WTC11 (cell line): ENCODE measurements around the gene SLC7A6. TPM values are rescaled to one million over a fixed set of nuclear protein-coding genes. Genes with fewer than 3 reads are reported as not detected.

Experiments
- ATAC-seq: fragments of 200-7000 bp; cut with Tn5 transposase; 2 replicates; pipeline ENCODE4 v1.10.0; 2021; ENCODE audit warnings: mild to moderate bottlenecking, moderate library complexity
- CTCF ChIA-PET: fragments of 300-600 bp; sonication (Branson Sonifier 250); formaldehyde crosslinking; loops from one replicate; lab custom pipeline; 2021; ENCODE audit warnings: antibody characterized with exemption; lab: Charles Lee
- POLR2A ChIA-PET: fragments of 350-600 bp; sonication (Branson Sonifier 250); formaldehyde crosslinking; loops from one replicate; lab custom pipeline; 2021; ENCODE audit warnings: antibody characterized with exemption; lab: Charles Lee
- DNase-seq: peaks from one replicate; pipeline ENCODE4 v3.0.0; 2021; ENCODE audit warnings: low spot score
- H3K27ac Mint-ChIP-seq: 2 replicates; pipeline ENCODE4 v1.8.0; 2021; ENCODE audit warnings: mixed read lengths
- H3K27me3 Mint-ChIP-seq: 2 replicates; pipeline ENCODE4 v1.8.0; 2021; ENCODE audit warnings: low read depth, mild to moderate bottlenecking, moderate library complexity, mixed read lengths
- H3K36me3 Mint-ChIP-seq: 2 replicates; pipeline ENCODE4 v1.8.0; 2021; ENCODE audit warnings: mixed read lengths
- H3K4me1 Mint-ChIP-seq: 2 replicates; pipeline ENCODE4 v1.8.0; 2022; ENCODE audit warnings: mixed read lengths
- H3K4me3 Mint-ChIP-seq: 2 replicates; pipeline ENCODE4 v1.8.0; 2021; ENCODE audit warnings: mild to moderate bottlenecking, moderate library complexity, mixed read lengths
- H3K9me3 Mint-ChIP-seq: 2 replicates; pipeline ENCODE4 v1.8.0; 2021; ENCODE audit warnings: mixed read lengths
- CBFB ChIP-seq: sonication (generic); formaldehyde crosslinking; IDR thresholded peaks from 2 replicates; pipeline ENCODE4 v1.8.1; 2022; ENCODE audit warnings: mild to moderate bottlenecking, low read depth, missing genetic modification reagents
- ESRRA ChIP-seq: sonication (generic); formaldehyde crosslinking; IDR thresholded peaks from 2 replicates; pipeline ENCODE4 v1.8.1; 2022; ENCODE audit warnings: mild to moderate bottlenecking, missing genetic modification reagents, borderline replicate concordance
- FOXP4 ChIP-seq: sonication (generic); formaldehyde crosslinking; IDR thresholded peaks from 2 replicates; pipeline ENCODE4 v1.8.0; 2022; ENCODE audit warnings: mild to moderate bottlenecking, missing genetic modification reagents
- JUN ChIP-seq: sonication (generic); formaldehyde crosslinking; IDR thresholded peaks from 2 replicates; pipeline ENCODE4 v1.8.0; 2023; ENCODE audit warnings: mild to moderate bottlenecking, missing genetic modification reagents
- NFE2L1 ChIP-seq: sonication (generic); formaldehyde crosslinking; IDR thresholded peaks from 2 replicates; pipeline ENCODE4 v1.8.1; 2023; ENCODE audit warnings: missing genetic modification reagents
- NR3C1 ChIP-seq: sonication (generic); formaldehyde crosslinking; conservative IDR thresholded peaks from 2 replicates; pipeline ENCODE4 v1.8.1; 2023; ENCODE audit warnings: low read depth, mild to moderate bottlenecking, missing genetic modification reagents
- PRDM15 ChIP-seq: sonication (generic); formaldehyde crosslinking; IDR thresholded peaks from 2 replicates; pipeline ENCODE4 v1.8.0; 2022; ENCODE audit warnings: missing genetic modification reagents
- SMAD4 ChIP-seq: sonication (generic); formaldehyde crosslinking; IDR thresholded peaks from 2 replicates; pipeline ENCODE4 v1.8.0; 2022; ENCODE audit warnings: mild to moderate bottlenecking, missing genetic modification reagents
- SP1 ChIP-seq: sonication (generic); formaldehyde crosslinking; conservative IDR thresholded peaks from 2 replicates; pipeline ENCODE4 v1.8.1; 2022; ENCODE audit warnings: missing genetic modification reagents
- USF2 ChIP-seq: sonication (generic); formaldehyde crosslinking; IDR thresholded peaks from 2 replicates; pipeline ENCODE4 v1.8.1; 2023; ENCODE audit warnings: mild to moderate bottlenecking, missing genetic modification reagents, moderate library complexity
- ZBTB21 ChIP-seq: sonication (generic); formaldehyde crosslinking; IDR thresholded peaks from 2 replicates; pipeline ENCODE4 v1.8.1; 2023; ENCODE audit warnings: mild to moderate bottlenecking, missing genetic modification reagents, borderline replicate concordance
- ZNF121 ChIP-seq: sonication (generic); formaldehyde crosslinking; IDR thresholded peaks from 2 replicates; pipeline ENCODE4 v1.8.0; 2023; ENCODE audit warnings: missing genetic modification reagents
- ZNF138 ChIP-seq: sonication (generic); formaldehyde crosslinking; conservative IDR thresholded peaks from 2 replicates; pipeline ENCODE4 v1.8.1; 2022; ENCODE audit warnings: mild to moderate bottlenecking, moderate library complexity, missing genetic modification reagents
- ZNF263 ChIP-seq: sonication (generic); formaldehyde crosslinking; IDR thresholded peaks from 2 replicates; pipeline ENCODE4 v1.8.1; 2022; ENCODE audit warnings: low read depth, mild to moderate bottlenecking, moderate library complexity, missing genetic modification reagents
- ZNF423 ChIP-seq: fragments of 250-450 bp; sonication (Bioruptor Pico); IDR thresholded peaks from 2 replicates; pipeline ENCODE4 v2.1.2; 2022; ENCODE audit warnings: mild to moderate bottlenecking, moderate library complexity
- ZNF512 ChIP-seq: sonication (generic); formaldehyde crosslinking; IDR thresholded peaks from 2 replicates; pipeline ENCODE4 v1.8.1; 2022; ENCODE audit warnings: missing genetic modification reagents, borderline replicate concordance
- total RNA-seq: library from RNA; stranded (reverse); gene quantifications from 3 replicates; pipeline ENCODE4 v1.2.3, GENCODE V29; 2021
- TF ChIP-seq, protein P1 (sequence below): sonication (generic); formaldehyde crosslinking; IDR thresholded peaks from 2 replicates; pipeline ENCODE4 v1.8.0; 2023; ENCODE audit warnings: missing genetic modification reagents
- TF ChIP-seq, protein P2 (sequence below): sonication (generic); formaldehyde crosslinking; IDR thresholded peaks from 2 replicates; pipeline ENCODE4 v1.8.0; 2023; ENCODE audit warnings: mild to moderate bottlenecking, missing genetic modification reagents
- TF ChIP-seq, protein P3 (sequence below): sonication (generic); formaldehyde crosslinking; IDR thresholded peaks from 2 replicates; pipeline ENCODE4 v1.8.1; 2023; ENCODE audit warnings: mild to moderate bottlenecking, missing genetic modification reagents, borderline replicate concordance

The SLC7A6 gene
- total RNA-seq, 1 experiment from 2014 or later: 27.4 TPM

DNA sequence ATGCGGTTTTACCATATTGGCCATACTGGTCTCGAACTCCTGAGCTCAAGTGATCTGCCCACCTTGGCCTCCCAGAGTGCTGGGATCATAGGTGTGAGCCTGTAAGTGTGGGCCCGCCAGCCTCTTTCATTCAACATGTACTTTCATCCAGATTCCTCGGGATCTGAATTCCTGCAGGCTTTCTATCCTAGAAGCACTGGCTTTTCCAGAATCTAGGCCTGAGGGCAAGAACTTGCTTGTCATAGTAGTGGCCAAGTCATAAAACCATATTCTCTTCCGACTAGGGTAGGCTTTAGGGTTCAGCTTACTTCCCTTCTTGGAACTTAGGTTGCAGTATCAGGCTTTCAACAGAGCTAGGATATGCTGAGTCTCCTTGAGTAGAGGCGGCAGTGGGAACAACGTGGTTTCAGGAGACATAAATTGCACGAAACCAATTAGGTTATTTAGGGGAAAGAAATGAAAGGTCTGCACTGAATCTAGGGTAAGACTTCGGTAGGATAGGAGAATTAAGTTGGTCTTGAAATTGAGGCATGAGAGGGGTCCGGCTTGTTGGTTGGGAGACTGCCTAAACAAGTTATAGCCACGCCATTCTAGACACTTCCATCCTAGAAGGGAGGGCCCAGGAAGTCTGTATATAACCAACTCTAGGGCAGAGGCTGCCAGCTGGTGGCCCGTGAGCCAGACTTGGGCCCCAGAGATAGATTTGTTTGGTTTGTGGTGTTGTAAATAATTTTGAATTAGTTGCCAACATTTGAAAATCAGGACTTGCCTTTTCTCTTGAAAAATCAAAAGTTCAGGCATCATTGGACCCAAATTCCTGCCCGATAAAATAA is 15.6 kb downstream of the SLC7A6 start:
- H3K27ac Mint-ChIP-seq: no peak overlapping the region
- no peak for DNase-seq
- H3K4me1 Mint-ChIP-seq: peaks cover 3% of the 10 kb centered on the region; the same call in 1 of the 2 replicates
- ChIA-PET POLR2A (interaction anchor here (0.6 kb wide), 1 partner anchor 30 kb away, joined by 10 read pairs; no protein-coding TSS in a partner anchor), CTCF (interaction anchor here (1.2 to 2.8 kb wide), 3 partner anchors 11 to 18 kb away, joined by 3 to 11 read pairs (median 7); partner anchors contain the start of gene SLC7A6)
- H3K36me3 Mint-ChIP-seq: peaks cover 13% of the 10 kb centered on the region
- no peak overlapping the region for H3K4me3 Mint-ChIP-seq
- ATAC-seq: no peak
- TF ChIP-seq FOXP4 (CRISPR knock-in tag) (no peak), ZNF512 (no peak), ZNF423 (CRISPR knock-in tag) (no peak), USF2 (CRISPR knock-in tag) (no peak), NFE2L1 (CRISPR knock-in tag) (no peak), ZNF138 (CRISPR knock-in tag) (no peak), JUN (CRISPR knock-in tag) (no peak), SMAD4 (CRISPR knock-in tag) (no peak), PRDM15 (no peak), ESRRA (CRISPR knock-in tag) (no peak), ZNF121 (CRISPR knock-in tag) (no peak), SP1 (CRISPR knock-in tag) (no peak), ZNF263 (CRISPR knock-in tag) (no peak), CBFB (CRISPR knock-in tag) (no peak), ZBTB21 (no peak), NR3C1 (CRISPR knock-in tag) (no peak)
- TF ChIP-seq, protein P1, sequence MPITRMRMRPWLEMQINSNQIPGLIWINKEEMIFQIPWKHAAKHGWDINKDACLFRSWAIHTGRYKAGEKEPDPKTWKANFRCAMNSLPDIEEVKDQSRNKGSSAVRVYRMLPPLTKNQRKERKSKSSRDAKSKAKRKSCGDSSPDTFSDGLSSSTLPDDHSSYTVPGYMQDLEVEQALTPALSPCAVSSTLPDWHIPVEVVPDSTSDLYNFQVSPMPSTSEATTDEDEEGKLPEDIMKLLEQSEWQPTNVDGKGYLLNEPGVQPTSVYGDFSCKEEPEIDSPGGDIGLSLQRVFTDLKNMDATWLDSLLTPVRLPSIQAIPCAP (CRISPR knock-in tag): no peak
- TF ChIP-seq, protein P2, sequence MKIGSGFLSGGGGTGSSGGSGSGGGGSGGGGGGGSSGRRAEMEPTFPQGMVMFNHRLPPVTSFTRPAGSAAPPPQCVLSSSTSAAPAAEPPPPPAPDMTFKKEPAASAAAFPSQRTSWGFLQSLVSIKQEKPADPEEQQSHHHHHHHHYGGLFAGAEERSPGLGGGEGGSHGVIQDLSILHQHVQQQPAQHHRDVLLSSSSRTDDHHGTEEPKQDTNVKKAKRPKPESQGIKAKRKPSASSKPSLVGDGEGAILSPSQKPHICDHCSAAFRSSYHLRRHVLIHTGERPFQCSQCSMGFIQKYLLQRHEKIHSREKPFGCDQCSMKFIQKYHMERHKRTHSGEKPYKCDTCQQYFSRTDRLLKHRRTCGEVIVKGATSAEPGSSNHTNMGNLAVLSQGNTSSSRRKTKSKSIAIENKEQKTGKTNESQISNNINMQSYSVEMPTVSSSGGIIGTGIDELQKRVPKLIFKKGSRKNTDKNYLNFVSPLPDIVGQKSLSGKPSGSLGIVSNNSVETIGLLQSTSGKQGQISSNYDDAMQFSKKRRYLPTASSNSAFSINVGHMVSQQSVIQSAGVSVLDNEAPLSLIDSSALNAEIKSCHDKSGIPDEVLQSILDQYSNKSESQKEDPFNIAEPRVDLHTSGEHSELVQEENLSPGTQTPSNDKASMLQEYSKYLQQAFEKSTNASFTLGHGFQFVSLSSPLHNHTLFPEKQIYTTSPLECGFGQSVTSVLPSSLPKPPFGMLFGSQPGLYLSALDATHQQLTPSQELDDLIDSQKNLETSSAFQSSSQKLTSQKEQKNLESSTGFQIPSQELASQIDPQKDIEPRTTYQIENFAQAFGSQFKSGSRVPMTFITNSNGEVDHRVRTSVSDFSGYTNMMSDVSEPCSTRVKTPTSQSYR (CRISPR knock-in tag): no peak
- TF ChIP-seq, protein P3, sequence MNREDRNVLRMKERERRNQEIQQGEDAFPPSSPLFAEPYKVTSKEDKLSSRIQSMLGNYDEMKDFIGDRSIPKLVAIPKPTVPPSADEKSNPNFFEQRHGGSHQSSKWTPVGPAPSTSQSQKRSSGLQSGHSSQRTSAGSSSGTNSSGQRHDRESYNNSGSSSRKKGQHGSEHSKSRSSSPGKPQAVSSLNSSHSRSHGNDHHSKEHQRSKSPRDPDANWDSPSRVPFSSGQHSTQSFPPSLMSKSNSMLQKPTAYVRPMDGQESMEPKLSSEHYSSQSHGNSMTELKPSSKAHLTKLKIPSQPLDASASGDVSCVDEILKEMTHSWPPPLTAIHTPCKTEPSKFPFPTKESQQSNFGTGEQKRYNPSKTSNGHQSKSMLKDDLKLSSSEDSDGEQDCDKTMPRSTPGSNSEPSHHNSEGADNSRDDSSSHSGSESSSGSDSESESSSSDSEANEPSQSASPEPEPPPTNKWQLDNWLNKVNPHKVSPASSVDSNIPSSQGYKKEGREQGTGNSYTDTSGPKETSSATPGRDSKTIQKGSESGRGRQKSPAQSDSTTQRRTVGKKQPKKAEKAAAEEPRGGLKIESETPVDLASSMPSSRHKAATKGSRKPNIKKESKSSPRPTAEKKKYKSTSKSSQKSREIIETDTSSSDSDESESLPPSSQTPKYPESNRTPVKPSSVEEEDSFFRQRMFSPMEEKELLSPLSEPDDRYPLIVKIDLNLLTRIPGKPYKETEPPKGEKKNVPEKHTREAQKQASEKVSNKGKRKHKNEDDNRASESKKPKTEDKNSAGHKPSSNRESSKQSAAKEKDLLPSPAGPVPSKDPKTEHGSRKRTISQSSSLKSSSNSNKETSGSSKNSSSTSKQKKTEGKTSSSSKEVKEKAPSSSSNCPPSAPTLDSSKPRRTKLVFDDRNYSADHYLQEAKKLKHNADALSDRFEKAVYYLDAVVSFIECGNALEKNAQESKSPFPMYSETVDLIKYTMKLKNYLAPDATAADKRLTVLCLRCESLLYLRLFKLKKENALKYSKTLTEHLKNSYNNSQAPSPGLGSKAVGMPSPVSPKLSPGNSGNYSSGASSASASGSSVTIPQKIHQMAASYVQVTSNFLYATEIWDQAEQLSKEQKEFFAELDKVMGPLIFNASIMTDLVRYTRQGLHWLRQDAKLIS (CRISPR knock-in tag): no peak
- no peaks in the 10 kb centered on the region for H3K27me3 Mint-ChIP-seq
- H3K9me3 Mint-ChIP-seq: no peaks in the 10 kb centered on the region
